DND-41 (cell line): ENCODE measurements around the gene PRKAG2.

Experiments
- ATAC-seq: fragments of 200-7000 bp; cut with Tn5 transposase; 3 replicates; pipeline ENCODE4 v1.9.1; 2021; ENCODE audit warnings: low read depth; ENCODE audit not compliant: insufficient read depth
- DNase-seq: peaks from one replicate; pipeline ENCODE4 v3.0.0-alpha.2; 2020
- H2AFZ ChIP-seq: 2 replicates; pipeline ENCODE4 v1.6.0; 2012; ENCODE audit warnings: low read depth, low read length
- H3K27ac ChIP-seq: 2 replicates; pipeline ENCODE4 v1.5.1; 2012; ENCODE audit warnings: low read length, inconsistent platforms
- H3K27me3 ChIP-seq: fragments of 200-600 bp; sonication (generic); 2 replicates; pipeline ENCODE4 v1.6.0; 2012; ENCODE audit warnings: low read length, mild to moderate bottlenecking, inconsistent platforms; ENCODE audit not compliant: insufficient read depth, poor library complexity
- H3K36me3 ChIP-seq: 2 replicates; pipeline ENCODE4 v1.5.1; 2012; ENCODE audit warnings: low read length, inconsistent platforms; ENCODE audit not compliant: insufficient read depth
- H3K4me1 ChIP-seq: 2 replicates; pipeline ENCODE4 v1.5.1; 2012; ENCODE audit warnings: mild to moderate bottlenecking, low read length; ENCODE audit not compliant: insufficient read depth
- H3K4me2 ChIP-seq: 2 replicates; pipeline ENCODE4 v1.6.0; 2012; ENCODE audit warnings: mild to moderate bottlenecking, moderate library complexity, low read length, inconsistent platforms; ENCODE audit not compliant: insufficient read depth
- H3K4me3 ChIP-seq, 2 experiments: fragments of 200-600 bp in 1 of 2; shearing (Covaris generic) in 1 of 2; 2 replicates each; pipeline ENCODE4 v1.5.1; 2012 to 2016; ENCODE audit warnings: inconsistent platforms in 2 of 2, low read length in 2 of 2, mild to moderate bottlenecking in 2 of 2, low read depth in 1 of 2, moderate library complexity in 1 of 2
- H3K79me2 ChIP-seq: 2 replicates; pipeline ENCODE4 v1.6.0; 2012; ENCODE audit warnings: low read length, inconsistent platforms; ENCODE audit not compliant: insufficient read depth
- H3K9ac ChIP-seq: 2 replicates; pipeline ENCODE4 v1.6.0; 2012; ENCODE audit warnings: low read depth, mild to moderate bottlenecking, inconsistent platforms, low read length, moderate library complexity
- H3K9me3 ChIP-seq: 2 replicates; pipeline ENCODE4 v1.5.1; 2012; ENCODE audit warnings: low read length, moderate library complexity, mild to moderate bottlenecking, inconsistent platforms; ENCODE audit not compliant: insufficient read depth, severe bottlenecking
- H4K20me1 ChIP-seq: 2 replicates; pipeline ENCODE4 v1.6.0; 2012; ENCODE audit warnings: low read length; ENCODE audit not compliant: insufficient read depth
- CTCF ChIP-seq: IDR thresholded peaks from 2 replicates; pipeline ENCODE4 v1.5.1; 2012; ENCODE audit warnings: borderline replicate concordance, low read length, moderate library complexity, mild to moderate bottlenecking; ENCODE audit not compliant: poor library complexity, severe bottlenecking; ENCODE audit errors: extremely low read depth
- EZH2 ChIP-seq: IDR thresholded peaks from 3 replicates; pipeline ENCODE4 v1.6.1; 2012; ENCODE audit warnings: borderline replicate concordance, low read depth, mild to moderate bottlenecking, moderate library complexity, low read length, inconsistent platforms; ENCODE audit not compliant: severe bottlenecking

PRKAG2 gene

GRCh38 chr7:151806204-151806603 lies 70.7 kb downstream of the PRKAG2 start:
- Histone ChIP-seq H4K20me1 (no peaks in the 10 kb centered on the region), H3K4me2 (no peak overlapping the region), H3K9me3 (no peaks in the 10 kb centered on the region), H3K9ac (no peak overlapping the region), H3K4me3 (no peak overlapping the region), H2AFZ (no peak overlapping the region), H3K79me2 (no peaks in the 10 kb centered on the region), H3K27me3 (peaks cover 13% of the 10 kb centered on the region), H3K27ac (no peak overlapping the region), H3K36me3 (no peaks in the 10 kb centered on the region), H3K4me1 (no peaks in the 10 kb centered on the region)
- ATAC-seq (no peak), DNase-seq (no peak)
- TF ChIP-seq EZH2 (no peak), CTCF (no peak)

- no peaks in the 10 kb centered on the region for H3K4me1 ChIP-seq
- no peak overlapping the region for H3K27ac ChIP-seq
- no peak overlapping the region for H3K4me3 ChIP-seq
- H3K9me3 ChIP-seq = no peaks in the 10 kb centered on the region
- no peak overlapping the region for H2AFZ ChIP-seq
- ATAC-seq (no peak), DNase-seq (no peak)
- peaks cover 13% of the 10 kb centered on the region for H3K27me3 ChIP-seq
- TF ChIP-seq EZH2 (no peak), CTCF (no peak)
- no peaks in the 10 kb centered on the region for H4K20me1 ChIP-seq
- H3K9ac ChIP-seq = no peak overlapping the region
- no peak overlapping the region for H3K4me2 ChIP-seq
- no peaks in the 10 kb centered on the region for H3K36me3 ChIP-seq
- H3K79me2 ChIP-seq = no peaks in the 10 kb centered on the region
Measured at GRCh38 chr7:151805191-151805590, 71.7 kb downstream of the PRKAG2 start.

- H3K9me3 ChIP-seq = no peaks in the 10 kb centered on the region
- H3K9ac ChIP-seq = no peak overlapping the region
- H3K4me1 ChIP-seq = no peaks in the 10 kb centered on the region
- no peak for ATAC-seq
- H3K79me2 ChIP-seq = no peaks in the 10 kb centered on the region
- no peaks in the 10 kb centered on the region for H4K20me1 ChIP-seq
- no peak overlapping the region for H2AFZ ChIP-seq
- no peak overlapping the region for H3K4me2 ChIP-seq
- H3K27ac ChIP-seq = no peak overlapping the region
- peaks cover 13% of the 10 kb centered on the region for H3K27me3 ChIP-seq
- TF ChIP-seq EZH2 (no peak), CTCF (no peak)
- no peak for DNase-seq
- H3K4me3 ChIP-seq = no peak overlapping the region
- H3K36me3 ChIP-seq = no peaks in the 10 kb centered on the region
Measured at GRCh38 chr7:151804756-151805155, 72.2 kb downstream of the PRKAG2 start.

GRCh38 chr7:151803841-151804240 lies 73.1 kb downstream of the PRKAG2 start:
- TF ChIP-seq EZH2 (no peak), CTCF (no peak)

More at GRCh38 chr7:151803841-151804240, 73.1 kb downstream of the PRKAG2 start:
- no peaks in the 10 kb centered on the region for H3K79me2 ChIP-seq
- DNase-seq = no peak
- H3K4me1 ChIP-seq = no peaks in the 10 kb centered on the region
- H3K36me3 ChIP-seq = no peaks in the 10 kb centered on the region
- no peak overlapping the region for H2AFZ ChIP-seq
- H3K9ac ChIP-seq = no peak overlapping the region
- H3K4me3 ChIP-seq = no peak overlapping the region
- ATAC-seq = no peak
- H3K27ac ChIP-seq = no peak overlapping the region
- H3K27me3 ChIP-seq = peaks cover 13% of the 10 kb centered on the region
- H3K9me3 ChIP-seq = no peaks in the 10 kb centered on the region
- H3K4me2 ChIP-seq = no peak overlapping the region
- H4K20me1 ChIP-seq = no peaks in the 10 kb centered on the region
